ENCODE measurements around the gene LAS1L.
"Not testable (repeated sequence)": the region's sequence is repeated elsewhere in the genome, so short reads cannot be mapped to it uniquely, and the experiment has no call there.

The LAS1L gene

GRCh38 chrX:65534450-65535292, at the start of gene LAS1L:
TSS of gene LAS1L (minus strand) at chrX:65534787. CDS start at chrX:65534715, 72 bp downstream.
- peak; percentile 96 for ATAC-seq (ENCODE audit: low read depth)
- Mint-ChIP-seq H3K9me3 (no peaks in the 10 kb centered on the region), H3K27me3 (no peaks in the 10 kb centered on the region)

DNA sequence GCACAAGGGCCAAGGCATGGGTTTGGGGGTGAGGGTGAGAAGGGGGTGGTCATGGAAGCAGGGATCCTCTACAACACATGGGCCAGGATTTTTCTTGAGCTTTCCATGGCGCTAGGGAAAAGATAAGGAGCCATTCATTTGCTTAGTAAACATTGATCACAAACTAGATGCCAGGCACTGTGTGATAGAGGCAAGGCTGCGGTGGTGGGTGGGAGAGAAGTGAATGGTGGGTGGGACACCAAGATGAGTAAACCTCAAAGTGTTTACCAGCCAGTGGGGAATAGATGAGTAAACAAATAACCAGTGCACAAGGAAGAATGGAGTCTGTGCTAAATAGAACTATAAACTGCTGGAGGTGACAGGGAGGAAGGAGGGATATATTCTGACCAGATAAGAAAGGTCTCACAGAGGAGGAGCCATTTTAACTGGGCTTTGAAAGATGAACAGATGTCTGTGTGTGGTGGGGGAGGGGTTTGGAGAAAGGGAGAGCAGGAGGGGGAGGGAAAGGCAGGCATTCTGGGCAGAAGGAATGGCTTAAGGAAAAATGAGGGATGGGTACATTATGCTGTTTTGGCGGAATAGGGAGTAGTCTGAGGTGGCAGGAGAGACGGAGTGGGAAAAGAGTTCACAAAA, 48.0 kb upstream of the LAS1L start:
- H3K27me3 Mint-ChIP-seq: no peaks in the 10 kb centered on the region
- no peak overlapping the region for H3K4me3 Mint-ChIP-seq
- no peaks in the 10 kb centered on the region for H3K9me3 Mint-ChIP-seq
- H3K27ac Mint-ChIP-seq: peak overlapping the region; percentile 42
- no peak for ATAC-seq (ENCODE audit: low read depth)
- no peak for DNase-seq (ENCODE audit: low spot score in 2 of 2)
- H3K4me1 Mint-ChIP-seq: peaks cover 13% of the 10 kb centered on the region
- H3K36me3 Mint-ChIP-seq: no peaks in the 10 kb centered on the region

More at GRCh38 chrX:65534450-65535292, at the start of gene LAS1L:
- peak within 1 kb of the TSS; percentile 97 for H3K27ac Mint-ChIP-seq
- peak; percentile 74 to 86 for DNase-seq (ENCODE audit: low spot score in 2 of 2)
- H3K36me3 Mint-ChIP-seq: peaks cover 4% of the 10 kb centered on the region
- peak within 1 kb of the TSS; percentile 100 for H3K4me3 Mint-ChIP-seq
- peaks cover 17% of the 10 kb centered on the region for H3K4me1 Mint-ChIP-seq

DNA sequence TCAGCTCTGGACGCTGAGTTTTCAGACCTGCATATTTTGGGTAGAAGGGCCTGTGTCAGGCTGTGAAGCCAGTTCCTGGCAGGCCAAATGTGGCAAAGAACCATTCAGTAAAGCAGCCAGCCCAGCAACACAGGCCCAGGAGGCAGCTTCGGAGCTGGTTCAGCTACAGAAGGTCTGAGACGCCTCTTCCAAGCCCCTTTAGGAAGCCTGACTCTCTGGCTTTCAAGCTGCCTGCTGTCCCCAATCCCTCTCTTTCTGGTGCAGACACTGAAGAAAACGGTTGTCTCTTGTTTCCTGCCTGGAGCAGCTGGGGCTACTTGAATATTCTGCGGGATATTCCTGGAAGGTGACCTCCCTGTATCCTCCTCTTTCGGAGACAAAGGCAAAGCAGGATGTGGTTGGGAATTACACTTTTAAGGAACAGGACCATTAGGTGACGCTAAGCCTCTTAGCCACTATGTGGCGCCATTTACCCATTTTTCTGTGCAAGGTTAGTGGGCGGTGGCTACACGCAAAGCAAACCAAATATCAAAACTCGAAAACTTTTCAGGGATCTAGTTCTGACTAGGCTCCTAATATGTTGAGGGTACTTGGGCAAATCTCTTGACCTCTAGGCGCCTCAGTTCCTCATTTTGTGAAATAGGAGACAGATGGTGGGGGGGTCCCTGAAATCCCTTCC, 47.2 kb upstream of the LAS1L start:
- Mint-ChIP-seq H3K27ac (peak overlapping the region; percentile 42), H3K9me3 (no peaks in the 10 kb centered on the region), H3K4me1 (peaks cover 13% of the 10 kb centered on the region), H3K36me3 (no peaks in the 10 kb centered on the region), H3K27me3 (no peaks in the 10 kb centered on the region), H3K4me3 (no peak overlapping the region)
- ATAC-seq (ENCODE audit: low read depth) (peak; percentile 58), DNase-seq (ENCODE audit: low spot score in 2 of 2) (peak; percentile 49 to 63)

DNA sequence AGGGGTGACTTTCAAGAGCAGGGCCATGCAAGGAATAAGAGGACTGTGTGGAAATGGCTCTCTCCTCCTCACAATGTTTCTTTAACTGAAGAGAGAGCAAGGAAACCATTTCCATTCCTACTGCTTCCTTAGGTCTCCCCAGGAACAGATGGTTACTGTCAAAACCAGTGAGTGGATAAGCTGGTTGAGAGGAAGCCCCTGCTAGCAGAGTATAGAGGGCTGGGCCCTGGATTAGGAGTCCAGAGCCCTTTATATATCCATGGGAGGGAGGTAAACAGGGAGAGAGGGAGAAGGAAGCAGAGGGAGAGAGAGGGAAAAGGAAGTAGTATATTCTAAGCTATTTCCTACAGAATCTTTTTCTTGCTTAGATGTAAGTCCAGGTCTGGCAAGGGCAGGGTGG, 43.8 kb upstream of the LAS1L start:
- no peaks in the 10 kb centered on the region for H3K27me3 Mint-ChIP-seq
- H3K27ac Mint-ChIP-seq: no peak overlapping the region
- ATAC-seq (ENCODE audit: low read depth): no peak
- H3K4me3 Mint-ChIP-seq: no peak overlapping the region
- H3K9me3 Mint-ChIP-seq: no peaks in the 10 kb centered on the region
- no peaks in the 10 kb centered on the region for H3K36me3 Mint-ChIP-seq
- H3K4me1 Mint-ChIP-seq: peaks cover 9% of the 10 kb centered on the region
- DNase-seq (ENCODE audit: low spot score in 2 of 2): no peak

GRCh38 chrX:65576160-65576559, 41.6 kb upstream of the LAS1L start:
- ATAC-seq (ENCODE audit: low read depth): no peak
- no peaks in the 10 kb centered on the region for H3K9me3 Mint-ChIP-seq
- no peak overlapping the region for H3K27ac Mint-ChIP-seq
- no peaks in the 10 kb centered on the region for H3K4me1 Mint-ChIP-seq
- no peak overlapping the region for H3K4me3 Mint-ChIP-seq
- no peaks in the 10 kb centered on the region for H3K27me3 Mint-ChIP-seq
- H3K36me3 Mint-ChIP-seq: no peaks in the 10 kb centered on the region
- no peak for DNase-seq (ENCODE audit: low spot score in 2 of 2)

DNA sequence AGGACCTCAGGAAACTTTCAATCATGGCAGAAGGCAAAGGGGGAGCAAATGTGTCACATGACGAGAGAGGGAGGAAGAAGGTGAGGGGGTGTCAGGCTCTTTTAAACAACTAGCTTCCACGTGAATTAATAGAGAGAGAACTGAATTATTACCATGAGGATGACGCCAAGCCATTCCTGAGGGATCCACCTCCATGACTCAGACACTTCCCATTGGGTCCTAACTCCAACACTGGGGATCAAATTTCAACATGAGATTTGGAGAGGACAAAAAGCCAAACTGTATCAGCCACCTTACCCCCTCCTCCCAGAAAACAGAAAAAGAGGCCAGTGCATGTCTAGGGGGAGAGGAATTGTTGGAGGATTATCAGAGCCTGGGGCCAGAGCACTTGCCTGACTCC, 40.4 kb upstream of the LAS1L start:
- no peak overlapping the region for H3K4me3 Mint-ChIP-seq

DNA sequence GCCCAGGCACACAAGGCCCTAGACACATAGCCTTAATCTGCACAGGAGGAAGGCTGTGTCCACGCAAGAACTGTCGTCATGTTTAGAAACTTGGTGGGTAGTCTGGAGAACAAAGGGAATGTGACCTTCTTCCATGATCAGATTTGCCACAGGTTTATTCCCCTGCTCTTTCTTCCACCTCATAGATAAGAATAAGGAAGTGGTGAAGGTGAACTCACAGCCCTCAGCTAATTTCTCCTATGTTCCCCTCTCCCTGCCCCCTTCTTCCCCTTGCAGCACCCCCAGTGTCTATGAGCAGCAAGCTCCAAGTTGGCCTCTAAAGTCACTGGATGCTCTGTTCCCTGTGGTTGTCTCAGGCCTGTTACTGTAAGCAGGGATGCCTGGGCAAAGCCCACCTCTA, 39.8 kb upstream of the LAS1L start:
- Mint-ChIP-seq H3K4me3 (no peak overlapping the region), H3K36me3 (no peaks in the 10 kb centered on the region), H3K4me1 (no peaks in the 10 kb centered on the region), H3K27ac (no peak overlapping the region), H3K27me3 (no peaks in the 10 kb centered on the region), H3K9me3 (no peaks in the 10 kb centered on the region)
- DNase-seq (ENCODE audit: low spot score in 2 of 2) (no peak), ATAC-seq (ENCODE audit: low read depth) (no peak)

More for the DNA sequence above, 40.4 kb upstream of the LAS1L start:
- no peaks in the 10 kb centered on the region for H3K36me3 Mint-ChIP-seq
- H3K27ac Mint-ChIP-seq: no peak overlapping the region
- H3K9me3 Mint-ChIP-seq: no peaks in the 10 kb centered on the region
- ATAC-seq (ENCODE audit: low read depth) (no peak), DNase-seq (ENCODE audit: low spot score in 2 of 2) (no peak)
- no peaks in the 10 kb centered on the region for H3K27me3 Mint-ChIP-seq
- no peaks in the 10 kb centered on the region for H3K4me1 Mint-ChIP-seq

DNA sequence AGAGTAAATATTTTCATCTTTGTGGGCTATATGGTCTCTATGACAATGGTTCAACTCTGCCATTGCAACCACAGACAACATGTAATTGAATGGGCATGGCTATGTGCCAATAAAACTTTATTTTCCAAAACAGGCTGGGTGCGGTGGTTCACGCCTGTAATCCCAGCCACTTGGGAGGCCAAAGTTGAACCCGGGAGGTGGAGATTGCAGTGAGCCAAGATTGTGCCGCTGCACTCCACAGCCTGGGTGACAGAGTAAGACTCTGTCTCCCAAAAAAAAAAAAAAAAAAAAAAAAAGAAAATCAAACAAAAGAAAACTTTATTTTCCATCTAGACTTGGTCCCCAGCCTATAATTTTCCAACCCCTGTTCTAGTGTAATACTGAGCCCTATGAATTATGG, 38.4 kb upstream of the LAS1L start:
- H3K4me3 Mint-ChIP-seq: no peak overlapping the region
- no peaks in the 10 kb centered on the region for H3K27me3 Mint-ChIP-seq

DNA sequence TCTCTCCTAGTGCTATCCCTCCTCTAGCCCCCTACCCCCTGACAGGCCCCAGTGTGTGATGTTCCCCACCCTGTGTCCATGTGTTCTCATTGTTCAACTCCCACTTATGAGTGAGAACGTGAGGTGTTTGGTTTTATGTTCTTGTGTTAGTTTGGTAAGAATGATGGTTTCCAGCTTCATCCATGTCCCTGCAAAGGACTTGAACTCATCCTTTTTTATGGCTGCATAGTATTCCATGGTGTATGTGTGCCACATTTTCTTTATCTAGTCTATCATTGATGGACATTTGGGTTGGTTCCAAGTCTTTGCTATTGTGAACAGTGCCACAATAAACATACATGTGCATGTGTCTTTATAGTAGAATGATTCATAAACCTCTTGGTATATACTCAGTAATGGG, 28.3 kb upstream of the LAS1L start:
- not testable (repeated sequence) for H3K9me3 Mint-ChIP-seq; DNase-seq (ENCODE audit: low spot score in 2 of 2); H3K4me1 Mint-ChIP-seq; H3K27me3 Mint-ChIP-seq; ATAC-seq (ENCODE audit: low read depth); H3K4me3 Mint-ChIP-seq; H3K27ac Mint-ChIP-seq; H3K36me3 Mint-ChIP-seq

More for the DNA sequence above, 38.4 kb upstream of the LAS1L start:
- Mint-ChIP-seq H3K27ac (no peak overlapping the region), H3K9me3 (no peaks in the 10 kb centered on the region), H3K4me1 (no peaks in the 10 kb centered on the region), H3K36me3 (no peaks in the 10 kb centered on the region)
- DNase-seq (ENCODE audit: low spot score in 2 of 2) (no peak), ATAC-seq (ENCODE audit: low read depth) (no peak)

DNA sequence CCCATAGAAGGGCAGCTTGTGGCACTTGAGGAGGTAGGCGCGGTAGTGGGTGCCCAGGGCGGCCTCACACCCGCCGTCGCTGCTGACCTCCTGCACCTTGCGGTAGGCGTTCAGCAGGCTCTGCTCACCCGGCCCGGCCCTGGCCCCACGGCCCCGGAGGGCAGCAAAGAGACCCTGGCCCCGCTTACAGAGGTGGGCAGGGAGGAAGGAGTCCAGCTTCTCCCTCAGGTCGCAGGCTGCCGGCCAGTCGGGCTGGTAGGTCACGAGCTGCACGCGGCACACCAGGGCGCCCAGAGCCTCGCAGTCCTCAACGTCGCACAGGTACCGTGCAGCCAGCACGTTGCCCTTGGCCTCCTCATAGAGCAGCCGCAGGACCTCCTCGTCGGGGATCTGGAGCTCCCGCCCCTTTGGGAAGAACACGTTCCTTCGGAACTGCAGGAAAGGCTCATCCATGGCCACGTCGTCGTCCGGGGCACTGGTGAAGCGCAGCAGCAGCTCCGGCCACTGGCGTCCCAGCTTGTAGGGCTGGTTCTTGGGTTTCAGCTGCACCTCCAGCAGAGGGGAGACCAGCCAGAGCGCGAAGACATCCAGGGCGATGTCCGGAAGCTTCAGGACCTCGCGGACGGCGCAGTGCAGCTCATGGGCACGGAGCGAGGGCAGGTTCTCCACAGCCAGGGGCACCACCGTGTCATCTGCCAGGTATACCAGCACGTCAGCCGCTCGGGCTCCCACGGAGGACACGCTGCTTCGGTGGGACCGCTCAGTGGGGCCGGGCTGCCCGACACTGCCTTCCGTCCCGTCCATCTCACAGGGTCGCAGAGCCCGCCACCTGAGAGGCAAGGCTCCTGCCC, 17.1 kb upstream of the LAS1L start:
- Mint-ChIP-seq H3K27ac (no peak overlapping the region), H3K36me3 (no peaks in the 10 kb centered on the region), H3K4me1 (no peaks in the 10 kb centered on the region), H3K27me3 (no peaks in the 10 kb centered on the region), H3K4me3 (no peak overlapping the region), H3K9me3 (peaks cover 2% of the 10 kb centered on the region)
- DNase-seq (ENCODE audit: low spot score in 2 of 2) (no peak), ATAC-seq (ENCODE audit: low read depth) (no peak)

- Mint-ChIP-seq H3K27ac (no peak overlapping the region), H3K4me1 (no peaks in the 10 kb centered on the region), H3K9me3 (peaks cover 2% of the 10 kb centered on the region), H3K27me3 (no peaks in the 10 kb centered on the region), H3K36me3 (no peaks in the 10 kb centered on the region), H3K4me3 (no peak overlapping the region)
- ATAC-seq (ENCODE audit: low read depth) (no peak), DNase-seq (ENCODE audit: low spot score in 2 of 2) (no peak)
These were observed 16.5 kb upstream of the LAS1L start for GRCh38 chrX:65551086-65551485.

GRCh38 chrX:65545456-65545855, 10.9 kb upstream of the LAS1L start:
- ATAC-seq (ENCODE audit: low read depth): no peak
- Mint-ChIP-seq H3K27ac (no peak overlapping the region), H3K27me3 (no peaks in the 10 kb centered on the region), H3K4me3 (no peak overlapping the region), H3K36me3 (no peaks in the 10 kb centered on the region), H3K4me1 (no peaks in the 10 kb centered on the region), H3K9me3 (no peaks in the 10 kb centered on the region)
- no peak for DNase-seq (ENCODE audit: low spot score in 2 of 2)

DNA sequence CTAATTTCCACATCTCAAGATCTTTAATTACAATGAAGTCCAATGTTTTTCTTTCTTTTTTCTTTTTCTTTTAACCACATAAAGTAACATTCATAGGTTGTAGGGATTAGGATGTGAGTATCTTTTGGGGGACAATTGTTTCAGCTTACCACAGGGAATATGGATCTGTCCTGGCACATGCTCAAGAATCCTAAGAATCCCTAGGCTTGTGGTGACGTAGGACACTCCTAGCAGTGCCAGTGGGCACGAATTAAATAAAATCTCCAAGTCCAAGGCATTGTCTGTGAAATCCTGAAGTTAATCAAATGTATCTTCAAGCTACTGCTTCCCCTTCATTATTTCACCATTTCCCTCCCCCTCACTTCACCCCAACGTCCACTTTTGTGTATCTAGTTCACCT, 2.6 kb upstream of the LAS1L start:
- Mint-ChIP-seq H3K4me3 (no peak overlapping the region), H3K36me3 (peaks cover 2% of the 10 kb centered on the region), H3K9me3 (no peaks in the 10 kb centered on the region), H3K27ac (no peak overlapping the region), H3K27me3 (peaks cover 2% of the 10 kb centered on the region), H3K4me1 (peaks cover 13% of the 10 kb centered on the region)
- DNase-seq (ENCODE audit: low spot score in 2 of 2) (no peak), ATAC-seq (ENCODE audit: low read depth) (no peak)
